HG03571 (cell line): Measurements from ENCODE around the gene OR4K15.
"Not testable (repeated sequence)": the region's sequence is repeated elsewhere in the genome, so short reads cannot be mapped to it uniquely, and the experiment has no call there.

Experiments used
- ATAC-seq: cut with Tn5 transposase; IDR thresholded peaks from one replicate; pipeline ENCODE4 v1.9.1; 2021; ENCODE audit not compliant: unreplicated experiment

Gene OR4K15

DNA sequence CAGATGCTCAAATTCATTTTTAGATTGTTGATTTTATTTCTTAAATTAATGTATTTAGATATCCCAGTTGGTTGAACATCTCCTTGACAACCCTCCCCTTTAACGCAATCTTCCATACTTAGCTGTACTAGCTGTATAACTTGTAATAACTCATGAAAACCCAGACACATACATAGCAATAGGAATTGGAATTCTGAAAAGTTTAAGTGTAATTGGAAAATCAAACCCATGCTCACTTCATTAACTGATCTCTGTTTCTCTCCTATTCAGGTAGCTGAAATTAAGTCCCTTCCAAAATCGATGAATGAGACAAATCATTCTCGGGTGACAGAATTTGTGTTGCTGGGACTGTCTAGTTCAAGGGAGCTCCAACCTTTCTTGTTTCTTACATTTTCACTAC lies at the start of gene OR4K15:
TSS of gene OR4K15 (plus strand) at position 301 of the 400 bp plus-strand sequence. CDS start at position 301, 0 bp downstream.
- no peak for ATAC-seq

GRCh38 chr14:19930617-19931016 lies 44.8 kb upstream of the OR4K15 start, which contains the start of gene OR4K1:
OR4K1 (plus strand) TSS chr14:19930917; CDS start chr14:19935667, 4,750 bp downstream.
- no peak for ATAC-seq

DNA sequence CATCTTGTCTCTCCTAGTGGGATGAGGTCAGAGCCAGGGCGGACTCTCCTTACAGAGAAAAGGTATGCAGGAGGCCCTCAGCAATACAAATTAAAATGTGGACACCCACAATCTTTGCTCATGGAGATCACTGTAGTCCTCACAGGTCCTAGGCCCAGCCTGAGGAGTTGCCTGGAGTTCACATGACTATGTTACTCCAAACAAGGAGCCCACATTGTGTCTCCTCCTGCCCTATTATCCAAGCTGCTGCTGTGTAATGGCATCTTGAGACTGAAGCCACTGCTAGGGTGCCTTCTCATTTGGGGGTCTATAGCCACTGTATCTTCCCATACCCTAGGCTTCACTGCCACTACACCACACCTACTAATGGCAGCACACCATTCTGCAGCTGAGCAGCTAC lies 33.7 kb upstream of the OR4K15 start:
- no peak for ATAC-seq

DNA sequence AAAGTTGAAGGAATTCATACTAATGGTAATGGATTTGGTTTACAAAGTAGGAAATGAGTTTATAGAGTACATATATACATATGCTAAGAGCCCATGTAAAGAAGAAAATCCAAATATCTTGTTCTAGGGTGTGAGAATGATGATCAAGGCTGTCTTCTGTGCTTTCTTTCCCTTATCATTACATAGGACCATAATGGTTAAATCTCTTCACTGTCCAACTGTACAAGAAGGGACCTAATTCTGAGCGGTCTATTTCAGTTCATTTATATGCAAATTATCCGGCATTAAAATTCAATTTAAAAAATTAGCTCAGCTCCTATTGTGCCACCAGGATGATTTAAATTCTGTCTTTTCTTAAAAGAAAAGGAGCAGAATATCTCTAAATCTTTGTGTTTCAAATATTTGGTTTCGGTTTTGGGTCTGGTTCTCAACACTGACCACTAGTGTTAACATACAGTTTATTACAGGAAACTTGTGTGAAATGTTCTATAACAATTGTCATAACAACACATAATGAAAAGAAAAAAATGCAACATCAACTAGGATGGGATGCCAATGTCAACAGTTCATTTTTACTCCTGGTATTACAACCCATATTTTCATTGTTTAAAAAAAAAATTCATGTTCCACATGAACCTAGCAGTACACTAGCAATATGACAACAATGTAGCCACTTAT lies 27.8 kb upstream of the OR4K15 start:
- no peak for ATAC-seq

DNA sequence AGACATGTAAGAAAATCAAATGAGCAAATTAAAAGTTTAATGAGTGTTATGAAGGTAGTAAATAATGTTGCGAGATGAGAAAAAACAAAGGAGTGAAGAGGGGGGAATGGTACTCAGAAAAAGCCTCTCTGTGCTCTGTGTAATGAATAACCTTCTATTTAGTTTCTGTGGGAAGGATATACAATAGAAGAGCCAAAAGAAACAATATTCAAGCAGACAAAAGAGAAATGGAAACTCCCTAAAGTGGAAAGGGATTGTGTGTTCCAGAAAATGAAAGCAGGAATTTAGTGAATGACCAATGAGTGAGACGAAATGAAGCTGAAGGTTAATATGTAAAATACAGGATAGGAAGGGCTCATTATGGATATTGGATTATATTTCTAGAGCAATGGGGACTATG lies 26.2 kb upstream of the OR4K15 start:
- no peak for ATAC-seq

DNA sequence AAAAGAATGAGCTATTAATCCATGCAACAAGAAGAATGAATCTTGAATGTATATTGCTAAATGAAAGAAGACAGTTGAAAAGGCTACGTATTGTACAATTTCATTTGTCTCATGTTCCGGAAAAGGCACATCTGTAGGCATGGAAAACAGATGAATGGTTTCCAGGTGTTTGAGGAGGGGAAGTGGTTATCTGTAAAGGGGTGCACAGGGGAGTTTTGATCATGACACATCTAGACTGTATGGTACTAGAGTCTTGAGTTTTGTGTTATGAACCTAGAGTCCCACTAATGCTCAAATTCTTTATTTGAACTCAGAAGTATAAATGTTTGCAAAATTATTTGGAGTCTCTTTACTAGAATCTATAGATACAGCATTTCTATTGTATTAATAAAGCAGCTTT lies 5.7 kb upstream of the OR4K15 start:
- ATAC-seq, result not testable (repeated sequence)

- no peak for ATAC-seq
Observed at GRCh38 chr14:19974844-19975243, 547 bp upstream of the OR4K15 start.

DNA sequence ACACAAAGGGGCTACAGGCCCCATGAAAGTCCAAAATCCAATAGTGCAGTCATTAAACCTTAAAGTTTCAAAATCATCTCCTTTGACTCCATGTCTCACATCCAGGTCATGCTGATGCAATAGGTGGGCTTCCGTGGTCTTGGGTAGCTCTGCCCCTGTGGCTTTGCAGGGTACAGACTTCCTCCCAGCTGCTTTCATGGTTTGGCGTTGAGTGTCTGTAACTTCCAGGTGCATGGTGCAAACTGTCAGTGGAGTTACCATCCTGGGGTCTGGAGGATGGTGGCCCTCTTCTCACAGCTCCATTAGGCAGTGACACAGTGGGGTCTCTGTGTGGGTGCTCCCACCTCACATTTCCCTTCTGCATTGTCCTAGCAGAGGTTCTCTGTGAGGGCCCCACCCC lies 18.0 kb downstream of the OR4K15 start:
- no peak for ATAC-seq

GRCh38 chr14:20001863-20002262 lies 26.5 kb downstream of the OR4K15 start, which contains the start of gene OR4Q2:
OR4Q2 (plus strand) TSS chr14:20002163.
- ATAC-seq, result no peak

DNA sequence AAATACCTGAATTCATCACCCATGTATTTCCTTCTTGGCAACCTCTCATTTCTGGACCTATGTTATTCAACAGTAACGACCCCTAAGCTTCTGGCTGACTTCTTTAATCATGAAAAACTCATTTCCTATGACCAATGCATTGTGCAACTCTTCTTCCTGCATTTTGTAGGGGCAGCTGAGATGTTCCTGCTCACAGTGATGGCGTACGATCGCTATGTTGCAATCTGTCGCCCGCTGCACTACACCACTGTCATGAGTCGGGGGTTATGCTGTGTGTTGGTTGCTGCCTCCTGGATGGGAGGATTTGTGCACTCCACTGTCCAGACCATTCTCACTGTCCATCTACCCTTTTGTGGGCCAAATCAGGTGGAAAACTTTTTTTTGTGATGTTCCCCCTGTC lies 26.9 kb downstream of the OR4K15 start:
- no peak for ATAC-seq

- no peak for ATAC-seq
Observed at GRCh38 chr14:20008156-20008555, 32.8 kb downstream of the OR4K15 start.

GRCh38 chr14:20019257-20019865 lies 44.0 kb downstream of the OR4K15 start, which contains the start of gene OR4K14:
OR4K14 (minus strand) TSS chr14:20019307; CDS start chr14:20015193, 4,114 bp downstream.
- no peak for ATAC-seq
